GDM1 (cell line): Measurements from ENCODE around the gene GRPEL1.
A peak's percentile ranks its signal among the peaks of the same experiment; 100 is the strongest.

Source experiments
- DNase-seq: peaks from one replicate; lab custom pipeline; 2025; lab: John Stamatoyannopoulos, UW

The GRPEL1 gene

DNA sequence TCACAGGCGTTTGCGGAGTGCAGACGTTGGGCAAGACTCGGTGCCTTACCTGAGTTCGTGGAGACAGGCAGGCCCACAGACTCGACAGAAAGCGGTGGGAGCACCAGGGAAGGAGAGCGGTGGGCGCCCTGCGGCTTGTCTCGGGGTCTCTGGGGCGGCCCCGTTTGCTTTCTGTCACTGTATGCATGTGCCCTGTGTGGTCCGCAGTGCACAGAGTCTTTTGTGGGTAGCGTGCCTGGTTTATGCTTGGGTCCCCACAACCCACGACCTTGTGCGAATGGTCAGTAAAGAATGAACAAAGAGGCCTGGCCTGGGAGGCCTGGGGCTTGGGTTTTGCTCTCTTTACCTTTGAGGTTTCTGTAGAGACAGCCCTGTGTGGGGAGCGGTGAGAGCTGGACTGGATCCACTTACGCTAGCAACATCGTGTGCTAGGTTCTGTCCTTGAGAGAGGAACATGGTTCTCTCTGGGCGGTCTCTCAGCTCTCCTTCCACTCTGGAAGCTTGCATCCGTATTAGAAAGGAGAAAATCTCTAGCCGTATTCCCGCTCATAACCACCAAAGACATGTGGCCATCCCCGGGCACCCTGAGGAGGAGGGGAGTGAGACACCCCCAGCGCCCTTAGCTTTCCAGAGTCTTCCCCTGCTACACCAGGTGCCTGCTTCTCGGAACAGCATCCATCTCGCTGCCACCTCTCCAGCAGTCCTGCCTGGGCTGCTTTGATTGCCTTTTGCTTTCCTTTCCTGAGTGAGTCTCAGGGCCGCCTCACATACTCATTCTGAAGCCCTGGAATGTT lies 23.5 kb downstream of the GRPEL1 start:
- DNase-seq = no peak

GRCh38 chr4:7043284-7044136 lies 24.4 kb downstream of the GRPEL1 start, which contains the start of gene TADA2B:
Gene TADA2B, plus strand, starts transcription at chr4:7043372. Its CDS starts 208 bp downstream, at chr4:7043580.
- no peak for DNase-seq

GRCh38 chr4:7042503-7043283 lies 25.2 kb downstream of the GRPEL1 start:
- DNase-seq = peak; percentile 97

DNA sequence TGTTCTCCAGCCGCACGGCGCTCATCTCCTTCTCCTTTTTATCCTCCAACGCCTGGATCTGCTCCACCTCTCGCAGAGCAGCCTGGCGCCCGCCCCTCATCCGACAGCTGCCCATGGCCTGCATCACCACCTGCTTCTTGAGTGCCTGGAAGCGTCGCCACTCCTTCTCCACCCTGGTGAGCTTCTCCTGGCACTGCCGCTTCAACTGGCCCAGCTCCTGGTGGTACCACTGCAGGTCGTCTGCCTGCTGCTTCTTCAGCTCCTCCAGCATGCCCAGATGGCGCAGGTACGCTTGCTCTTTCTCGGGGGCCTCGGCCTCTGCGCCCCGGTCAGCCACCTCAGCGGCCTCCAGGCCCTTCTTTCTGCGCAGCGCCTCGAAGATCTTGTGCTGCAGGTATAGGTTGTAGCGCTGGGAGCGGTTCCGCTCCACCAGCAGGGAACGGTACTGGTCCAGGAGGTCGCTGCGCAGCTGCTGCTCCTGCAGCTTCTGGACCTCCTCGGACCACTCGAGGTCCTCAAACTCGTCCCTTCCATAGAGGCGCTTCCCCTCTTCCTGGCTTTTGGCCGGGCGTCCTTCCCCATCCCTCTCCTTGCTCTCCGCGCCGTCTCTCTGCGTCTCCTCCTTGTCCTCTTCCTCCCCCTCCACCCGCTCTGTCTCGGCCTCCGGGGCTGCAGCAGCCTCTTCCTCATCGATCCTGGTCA lies 25.9 kb downstream of the GRPEL1 start:
- no peak for DNase-seq

GRCh38 chr4:7041246-7041645 lies 26.6 kb downstream of the GRPEL1 start:
- no peak for DNase-seq

- DNase-seq = no peak
Measured at GRCh38 chr4:7040765-7041164, 27.1 kb downstream of the GRPEL1 start.

DNA sequence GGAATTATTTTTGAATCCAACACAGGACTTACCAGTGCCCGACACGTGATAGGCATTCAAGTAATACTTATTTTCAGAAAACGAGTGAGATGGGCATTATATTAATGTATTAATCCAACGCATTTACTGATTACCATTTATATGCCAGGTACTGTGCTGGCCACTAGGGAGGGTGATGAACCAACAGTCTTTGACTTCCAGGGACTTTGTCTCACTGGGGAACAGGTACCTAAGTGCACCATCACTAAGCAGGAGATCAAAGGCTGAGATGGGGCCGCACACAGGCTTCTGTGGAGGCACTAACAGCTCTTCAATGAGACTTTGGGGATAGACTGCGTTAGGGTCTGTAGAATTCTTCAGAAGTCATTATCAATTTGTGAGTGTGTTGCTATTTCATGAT lies 30.4 kb downstream of the GRPEL1 start:
- DNase-seq = no peak

- no peak for DNase-seq
Measured at GRCh38 chr4:7034262-7035081, 33.4 kb downstream of the GRPEL1 start.

GRCh38 chr4:7032596-7032995 lies 35.3 kb downstream of the GRPEL1 start:
- DNase-seq = no peak

DNA sequence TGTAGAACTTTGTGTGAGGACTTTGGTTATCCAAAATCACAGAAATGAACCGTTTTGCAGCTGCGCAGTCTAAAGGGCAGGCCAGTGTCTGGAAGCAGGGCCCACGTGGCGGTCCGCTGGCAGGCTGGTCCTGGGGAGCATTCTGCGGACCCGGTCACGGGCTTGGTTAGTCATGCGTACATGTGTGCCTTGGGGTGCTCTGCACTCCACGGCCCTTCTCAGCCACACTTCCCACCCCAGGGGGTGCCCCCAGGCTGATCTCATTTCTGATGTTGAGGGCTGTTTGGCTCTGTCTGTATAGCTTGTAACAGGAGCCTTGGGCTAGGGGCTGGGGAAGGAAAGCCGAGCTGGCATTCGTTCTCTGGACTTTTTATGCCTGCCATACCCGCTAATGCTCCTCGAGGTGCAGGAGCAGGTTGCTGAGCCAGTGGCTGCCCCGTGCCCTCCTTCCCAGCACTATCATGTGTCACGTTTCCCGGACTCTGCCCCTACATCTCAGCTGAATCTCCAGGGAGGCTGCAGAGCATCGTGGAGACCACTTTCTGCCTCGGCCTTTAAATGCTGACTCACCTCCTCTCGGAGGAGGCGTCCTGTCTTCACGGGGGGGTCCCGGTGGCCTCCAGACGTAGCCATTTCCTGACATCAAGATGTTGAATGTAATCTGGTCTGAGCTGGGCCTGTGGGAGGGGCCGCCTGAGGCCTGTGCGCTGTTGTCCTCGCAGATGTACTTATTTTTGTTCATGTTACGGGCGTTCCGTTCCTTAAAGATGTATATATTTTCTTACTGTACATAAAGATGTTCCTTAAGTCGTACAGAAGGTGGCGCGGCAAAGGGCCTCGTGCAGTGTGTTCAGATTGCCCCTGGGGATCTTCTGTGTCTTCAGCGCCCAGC lies 36.1 kb downstream of the GRPEL1 start:
- no peak for DNase-seq

DNA sequence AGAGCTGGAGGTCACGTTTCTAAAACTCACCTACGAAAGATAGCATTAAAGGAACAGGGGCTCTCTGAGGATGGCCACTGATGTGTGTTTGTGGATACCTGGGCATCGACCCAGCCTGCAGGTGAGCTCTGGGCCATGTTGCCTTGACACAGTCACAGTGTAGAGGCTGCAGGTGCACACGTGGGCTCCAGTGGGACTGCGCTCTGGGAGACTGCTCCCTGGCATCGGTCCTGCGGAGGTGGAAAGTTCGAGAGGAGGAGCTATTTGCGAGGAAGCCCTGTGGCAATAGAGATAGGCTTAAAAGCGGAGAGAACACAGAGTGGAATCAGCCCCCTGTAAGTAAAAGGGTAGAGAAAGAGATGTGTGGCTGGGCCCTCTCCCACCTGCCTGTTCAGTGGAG lies 37.0 kb downstream of the GRPEL1 start:
- no peak for DNase-seq

DNA sequence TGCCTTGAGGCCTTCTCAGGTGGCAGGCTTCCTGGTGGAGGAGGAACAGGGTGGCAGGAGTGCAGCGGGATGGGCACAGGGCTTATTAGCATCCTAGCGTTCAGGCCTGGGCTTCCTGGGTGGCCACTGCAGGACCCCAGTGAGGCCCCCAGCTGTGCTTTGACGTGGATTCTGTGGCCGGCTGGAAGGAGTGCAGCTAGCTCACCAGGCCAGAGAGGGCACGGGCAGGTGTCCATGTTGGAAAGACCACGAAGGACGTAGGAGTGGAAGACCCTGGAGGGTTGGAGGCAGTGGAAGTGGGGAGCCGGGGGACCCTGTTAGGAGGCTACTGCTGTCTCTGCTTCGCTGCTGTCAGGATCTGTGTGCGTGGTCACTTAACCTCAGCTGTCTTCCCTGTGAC lies 37.9 kb downstream of the GRPEL1 start:
- DNase-seq = no peak

DNA sequence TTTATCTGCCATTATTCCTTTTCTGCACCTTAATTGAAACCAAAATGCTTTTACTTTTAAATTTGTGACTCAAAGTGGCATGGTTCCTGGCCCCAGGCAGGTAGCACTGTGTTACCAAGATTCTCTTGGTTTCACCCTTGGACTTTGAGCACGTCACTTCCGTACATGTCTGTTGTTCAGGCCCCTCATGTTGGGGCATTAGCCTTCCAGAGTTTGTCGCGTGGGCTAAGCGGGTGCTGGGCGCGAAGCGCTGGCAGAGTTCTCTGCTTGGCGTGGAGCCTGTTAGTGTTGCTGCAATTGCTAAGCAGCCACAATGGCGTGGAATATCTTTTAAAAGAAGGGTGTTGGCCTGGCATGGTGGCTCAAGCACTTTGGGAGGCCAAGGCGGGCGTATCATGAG lies 38.7 kb downstream of the GRPEL1 start:
- DNase-seq = no peak

DNA sequence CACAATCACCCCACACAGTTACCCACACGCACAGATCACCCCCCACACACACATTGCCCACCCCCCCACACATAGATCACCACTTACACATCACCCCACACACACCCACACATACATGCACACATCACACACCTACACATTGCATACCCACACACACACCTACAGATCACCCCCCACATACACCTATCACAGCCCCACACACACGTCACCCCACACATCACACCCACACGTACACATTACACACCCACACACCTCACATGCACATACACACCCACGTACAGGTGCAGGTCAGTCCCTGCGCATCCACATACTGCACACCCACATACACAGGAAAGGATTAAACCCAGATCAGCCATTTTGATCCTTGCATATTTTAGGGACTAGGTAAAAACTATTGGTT lies 40.0 kb downstream of the GRPEL1 start:
- DNase-seq = no peak

- DNase-seq = no peak
Measured at GRCh38 chr4:7027284-7027683, 40.6 kb downstream of the GRPEL1 start.

DNA sequence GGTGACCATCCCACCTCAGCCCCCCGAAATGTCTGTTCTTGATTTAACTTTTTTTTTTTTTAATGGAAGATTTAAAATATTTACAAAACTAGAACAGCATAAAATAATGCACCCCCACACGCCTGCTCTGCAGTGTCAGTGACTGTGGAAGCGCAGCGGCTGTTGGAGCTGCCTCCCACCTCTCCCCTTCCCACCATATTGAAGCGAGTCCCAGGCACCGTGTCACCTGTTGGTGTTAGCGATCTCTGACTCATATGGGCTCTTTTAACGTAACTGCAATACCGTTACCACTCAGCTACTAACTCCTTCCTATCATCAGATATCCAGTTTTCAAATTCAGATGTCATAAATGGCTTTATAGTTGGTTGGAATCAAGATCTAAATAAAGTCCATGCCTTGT lies 41.8 kb downstream of the GRPEL1 start:
- no peak for DNase-seq

GRCh38 chr4:7025040-7025602 lies 42.7 kb downstream of the GRPEL1 start:
- DNase-seq = no peak

GRCh38 chr4:7024336-7024890 lies 43.5 kb downstream of the GRPEL1 start:
- DNase-seq = no peak

DNA sequence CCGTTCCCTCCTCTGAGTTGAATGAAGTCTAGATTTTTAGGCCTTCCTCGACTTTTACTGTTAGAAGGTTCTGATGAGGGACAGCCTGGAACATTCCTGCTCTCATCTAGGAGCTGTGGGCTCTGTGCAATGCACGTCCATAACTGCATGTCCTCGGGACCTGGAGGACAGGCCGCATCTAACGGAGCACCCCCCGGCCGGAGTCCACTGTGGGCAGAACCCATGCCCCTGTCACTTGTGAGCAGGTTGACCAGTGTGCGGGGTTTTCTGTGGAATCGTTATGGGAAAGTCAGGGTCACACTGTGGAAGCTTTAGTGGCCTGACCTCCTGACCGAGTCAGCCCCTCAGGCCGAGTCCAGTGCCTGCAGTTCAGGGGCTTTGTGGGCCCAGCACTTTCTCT lies 44.0 kb downstream of the GRPEL1 start:
- DNase-seq = no peak
